IPS-18a (cell line): Measurements from ENCODE around the gene ENPP3.

Experiments
- H3K27ac ChIP-seq: one replicate; pipeline ENCODE4 v1.5.1; 2013; ENCODE audit warnings: low read length
- H3K27me3 ChIP-seq: one replicate; pipeline ENCODE4 v1.6.1; 2013; ENCODE audit warnings: mild to moderate bottlenecking, low read length; ENCODE audit not compliant: control insufficient read depth, insufficient read depth
- H3K36me3 ChIP-seq: one replicate; pipeline ENCODE4 v1.6.1; 2013; ENCODE audit warnings: low read depth, low read length; ENCODE audit not compliant: control insufficient read depth
- H3K4me1 ChIP-seq: one replicate; pipeline ENCODE4 v1.6.1; 2013; ENCODE audit warnings: low read depth, low read length; ENCODE audit not compliant: control insufficient read depth
- H3K4me3 ChIP-seq: one replicate; pipeline ENCODE4 v1.5.1; 2013; ENCODE audit warnings: low read length
- H3K9ac ChIP-seq: one replicate; pipeline ENCODE4 v1.6.1; 2013; ENCODE audit warnings: mild to moderate bottlenecking, low read length, moderate library complexity
- H3K9me3 ChIP-seq: one replicate; pipeline ENCODE4 v1.6.1; 2013; ENCODE audit warnings: low read depth, low read length; ENCODE audit not compliant: control insufficient read depth

Gene ENPP3

GRCh38 chr6:131628726-131629125 lies 8.4 kb upstream of the ENPP3 start:
- no peak overlapping the region for H3K27ac ChIP-seq
- H3K27me3 ChIP-seq: no peaks in the 10 kb centered on the region
- peak overlapping the region; percentile 94 for H3K4me3 ChIP-seq
- no peak overlapping the region for H3K9ac ChIP-seq
- no peaks in the 10 kb centered on the region for H3K4me1 ChIP-seq
- peaks cover 10% of the 10 kb centered on the region for H3K36me3 ChIP-seq
- no peaks in the 10 kb centered on the region for H3K9me3 ChIP-seq

GRCh38 chr6:131629651-131630050 lies 7.5 kb upstream of the ENPP3 start:
- Histone ChIP-seq H3K9ac (no peak overlapping the region), H3K4me1 (no peaks in the 10 kb centered on the region), H3K36me3 (peaks cover 3% of the 10 kb centered on the region), H3K4me3 (no peak overlapping the region), H3K27me3 (no peaks in the 10 kb centered on the region), H3K9me3 (no peaks in the 10 kb centered on the region), H3K27ac (no peak overlapping the region)

GRCh38 chr6:131631625-131632289 lies 5.3 kb upstream of the ENPP3 start:
- H3K36me3 ChIP-seq: no peaks in the 10 kb centered on the region
- H3K9me3 ChIP-seq: no peaks in the 10 kb centered on the region
- no peak overlapping the region for H3K9ac ChIP-seq
- H3K27ac ChIP-seq: no peak overlapping the region
- H3K4me1 ChIP-seq: no peaks in the 10 kb centered on the region
- H3K27me3 ChIP-seq: no peaks in the 10 kb centered on the region
- H3K4me3 ChIP-seq: no peak overlapping the region

GRCh38 chr6:131635384-131636340 lies 1.4 kb upstream of the ENPP3 start:
- H3K9me3 ChIP-seq: no peaks in the 10 kb centered on the region
- no peaks in the 10 kb centered on the region for H3K27me3 ChIP-seq
- no peak overlapping the region for H3K4me3 ChIP-seq
- H3K4me1 ChIP-seq: no peaks in the 10 kb centered on the region
- no peaks in the 10 kb centered on the region for H3K36me3 ChIP-seq
- H3K27ac ChIP-seq: no peak overlapping the region
- H3K9ac ChIP-seq: no peak overlapping the region

GRCh38 chr6:131638013-131638412 lies 911 bp downstream of the ENPP3 start:
- no peak overlapping the region for H3K9ac ChIP-seq
- no peaks in the 10 kb centered on the region for H3K9me3 ChIP-seq
- H3K27ac ChIP-seq: no peak overlapping the region
- H3K4me1 ChIP-seq: no peaks in the 10 kb centered on the region
- no peaks in the 10 kb centered on the region for H3K27me3 ChIP-seq
- H3K4me3 ChIP-seq: no peak overlapping the region
- H3K36me3 ChIP-seq: no peaks in the 10 kb centered on the region

- H3K4me3 ChIP-seq: no peak overlapping the region
- no peak overlapping the region for H3K27ac ChIP-seq
- H3K4me1 ChIP-seq: no peaks in the 10 kb centered on the region
- no peaks in the 10 kb centered on the region for H3K9me3 ChIP-seq
- H3K27me3 ChIP-seq: no peaks in the 10 kb centered on the region
- no peaks in the 10 kb centered on the region for H3K36me3 ChIP-seq
- H3K9ac ChIP-seq: no peak overlapping the region
Measured at GRCh38 chr6:131640100-131640499, 3.0 kb downstream of the ENPP3 start.

GRCh38 chr6:131640576-131640975 lies 3.5 kb downstream of the ENPP3 start:
- Histone ChIP-seq H3K9ac (no peak overlapping the region), H3K4me1 (no peaks in the 10 kb centered on the region)

GRCh38 chr6:131641554-131641953 lies 4.5 kb downstream of the ENPP3 start:
- no peaks in the 10 kb centered on the region for H3K27me3 ChIP-seq
- no peaks in the 10 kb centered on the region for H3K9me3 ChIP-seq
- no peaks in the 10 kb centered on the region for H3K4me1 ChIP-seq
- no peak overlapping the region for H3K4me3 ChIP-seq
- H3K27ac ChIP-seq: no peak overlapping the region
- H3K36me3 ChIP-seq: no peaks in the 10 kb centered on the region
- no peak overlapping the region for H3K9ac ChIP-seq

More at GRCh38 chr6:131640576-131640975, 3.5 kb downstream of the ENPP3 start:
- Histone ChIP-seq H3K4me3 (no peak overlapping the region), H3K27ac (no peak overlapping the region), H3K36me3 (no peaks in the 10 kb centered on the region), H3K9me3 (no peaks in the 10 kb centered on the region), H3K27me3 (no peaks in the 10 kb centered on the region)

- no peaks in the 10 kb centered on the region for H3K27me3 ChIP-seq
- H3K9ac ChIP-seq: no peak overlapping the region
- no peaks in the 10 kb centered on the region for H3K9me3 ChIP-seq
- no peaks in the 10 kb centered on the region for H3K4me1 ChIP-seq
- H3K36me3 ChIP-seq: no peaks in the 10 kb centered on the region
- no peak overlapping the region for H3K27ac ChIP-seq
- H3K4me3 ChIP-seq: no peak overlapping the region
Measured at GRCh38 chr6:131642565-131642964, 5.5 kb downstream of the ENPP3 start.

GRCh38 chr6:131642987-131643611 lies 6.0 kb downstream of the ENPP3 start:
- no peaks in the 10 kb centered on the region for H3K9me3 ChIP-seq

GRCh38 chr6:131643855-131644460 lies 6.9 kb downstream of the ENPP3 start:
- Histone ChIP-seq H3K9ac (no peak overlapping the region), H3K36me3 (no peaks in the 10 kb centered on the region), H3K27me3 (no peaks in the 10 kb centered on the region), H3K4me3 (no peak overlapping the region), H3K27ac (no peak overlapping the region), H3K4me1 (no peaks in the 10 kb centered on the region), H3K9me3 (no peaks in the 10 kb centered on the region)

More at GRCh38 chr6:131642987-131643611, 6.0 kb downstream of the ENPP3 start:
- no peak overlapping the region for H3K9ac ChIP-seq
- no peaks in the 10 kb centered on the region for H3K4me1 ChIP-seq
- no peaks in the 10 kb centered on the region for H3K36me3 ChIP-seq
- no peak overlapping the region for H3K4me3 ChIP-seq
- no peak overlapping the region for H3K27ac ChIP-seq
- no peaks in the 10 kb centered on the region for H3K27me3 ChIP-seq
